Keratinocyte (primary cell): ENCODE measurements around the gene SH3RF2. TPM values are rescaled to one million over a fixed set of nuclear protein-coding genes. Genes with fewer than 3 reads are reported as not detected.
A peak's percentile ranks its signal among the peaks of the same experiment; 100 is the strongest.

Experiments used
- DNase-seq: peaks from one replicate; pipeline ENCODE4 v3.0.0-alpha.2; 2011; ENCODE audit warnings: low read depth, missing footprints, low spot score
- FAIRE-seq: peaks from 2 replicates; lab custom pipeline; 2011; peaks lifted over from hg19 to GRCh38; lab: Jason Lieb, UNC
- H2AFZ ChIP-seq: 2 replicates; pipeline ENCODE4 v1.6.0; 2012; ENCODE audit warnings: low read length, control low read depth, inconsistent platforms; ENCODE audit not compliant: control insufficient read depth
- H3K27ac ChIP-seq: 2 replicates; pipeline ENCODE4 v1.5.1; 2011; ENCODE audit warnings: low read length; ENCODE audit not compliant: control insufficient read depth, insufficient read depth
- H3K27me3 ChIP-seq: 3 replicates; pipeline ENCODE4 v1.6.0; 2011; ENCODE audit warnings: low read length; ENCODE audit not compliant: control insufficient read depth, insufficient read depth; ENCODE audit errors: extremely low read depth
- H3K36me3 ChIP-seq, 2 experiments: 2 replicates in 1 of 2; 3 replicates in 1 of 2; pipeline ENCODE4 v1.5.1; 2011; ENCODE audit warnings: low read length in 2 of 2, mild to moderate bottlenecking in 1 of 2; ENCODE audit not compliant: control insufficient read depth in 2 of 2, insufficient read depth in 2 of 2; ENCODE audit errors: extremely low read depth in 1 of 2
- H3K4me1 ChIP-seq: 3 replicates; pipeline ENCODE4 v1.5.1; 2011; ENCODE audit warnings: low read length; ENCODE audit not compliant: control insufficient read depth, insufficient read depth; ENCODE audit errors: extremely low read depth
- H3K4me2 ChIP-seq: 3 replicates; pipeline ENCODE4 v1.6.0; 2011; ENCODE audit warnings: low read depth, low read length; ENCODE audit not compliant: control insufficient read depth, insufficient read depth; ENCODE audit errors: extremely low read depth
- H3K4me3 ChIP-seq, 3 experiments: fragments of 200-600 bp in 1 of 3; sonication (generic) in 1 of 3; 2 replicates in 2 of 3; 3 replicates in 1 of 3; pipeline ENCODE4 v1.5.1; 2011 to 2016; ENCODE audit warnings: low read length in 3 of 3, mild to moderate bottlenecking in 3 of 3, control low read depth in 2 of 3, inconsistent platforms in 1 of 3, low read depth in 1 of 3, mixed read lengths in 1 of 3, mixed run types in 1 of 3, moderate library complexity in 1 of 3; ENCODE audit not compliant: control insufficient read depth in 2 of 3, insufficient read depth in 2 of 3; ENCODE audit errors: extremely low read depth in 1 of 3
- H3K79me2 ChIP-seq: 2 replicates; pipeline ENCODE4 v1.6.0; 2012; ENCODE audit warnings: low read length; ENCODE audit not compliant: control insufficient read depth, insufficient read depth
- H3K9ac ChIP-seq: 3 replicates; pipeline ENCODE4 v1.6.0; 2011; ENCODE audit warnings: low read length; ENCODE audit not compliant: control insufficient read depth, insufficient read depth; ENCODE audit errors: extremely low read depth
- H3K9me1 ChIP-seq: 3 replicates; pipeline ENCODE4 v1.6.0; 2011; ENCODE audit warnings: low read length; ENCODE audit not compliant: control insufficient read depth, insufficient read depth; ENCODE audit errors: extremely low read depth
- H3K9me3 ChIP-seq: 2 replicates; pipeline ENCODE4 v1.5.1; 2012; ENCODE audit warnings: low read depth, low read length; ENCODE audit not compliant: control insufficient read depth
- H4K20me1 ChIP-seq: 3 replicates; pipeline ENCODE4 v1.6.0; 2011; ENCODE audit warnings: low read length; ENCODE audit not compliant: control insufficient read depth, insufficient read depth; ENCODE audit errors: extremely low read depth
- EZH2 ChIP-seq: IDR thresholded peaks from one replicate; pipeline ENCODE4 v1.6.1; 2012; ENCODE audit warnings: inconsistent platforms, mild to moderate bottlenecking, low read length, moderate library complexity
- dilution Hi-C: fragments of 300-500 bp; cut with MboI; formaldehyde crosslinking; loops from one replicate; pipeline ENCODE4 v1.7.0; 2020; ENCODE audit warnings: low sequenced_read_pairs; ENCODE audit not compliant: extremely low pct_ligation_motif_present
- polyA plus RNA-seq, 5 experiments: library from polyadenylated mRNA; depleted of rRNA in 3 of 5; stranded (reverse) in 3 of 5; stranded (forward) in 1 of 5; unstranded in 1 of 5; fragments of >200 nt; gene quantifications; 1 replicate in 1 of 5; 2 replicates in 3 of 5; 3 replicates in 1 of 5; pipeline versions ENCODE4 v1.2.1 to v1.2.3, GENCODE V29; 2011 to 2012; ENCODE audit warnings: missing spikeins in 2 of 5, low read depth in 1 of 5, low replicate concordance in 1 of 5
- TF ChIP-seq, protein P1 (sequence below), 3 experiments: IDR thresholded peaks in 1 of 3; conservative IDR thresholded peaks in 1 of 3; optimal IDR thresholded peaks in 1 of 3; 2 replicates in 2 of 3; 3 replicates in 1 of 3; pipeline versions ENCODE3 to v1.5.1; 2011; ENCODE audit warnings: low read length in 3 of 3, mild to moderate bottlenecking in 3 of 3, moderate library complexity in 2 of 3, control low read depth in 1 of 3, inconsistent platforms in 1 of 3; ENCODE audit not compliant: insufficient read depth in 2 of 3; ENCODE audit errors: extremely low read depth in 1 of 3

Gene SH3RF2
- polyA plus RNA-seq, 1 donor (not counting 4 experiments of a cell fraction or from before 2014, with no cell fraction given) = 43.7 TPM

DNA sequence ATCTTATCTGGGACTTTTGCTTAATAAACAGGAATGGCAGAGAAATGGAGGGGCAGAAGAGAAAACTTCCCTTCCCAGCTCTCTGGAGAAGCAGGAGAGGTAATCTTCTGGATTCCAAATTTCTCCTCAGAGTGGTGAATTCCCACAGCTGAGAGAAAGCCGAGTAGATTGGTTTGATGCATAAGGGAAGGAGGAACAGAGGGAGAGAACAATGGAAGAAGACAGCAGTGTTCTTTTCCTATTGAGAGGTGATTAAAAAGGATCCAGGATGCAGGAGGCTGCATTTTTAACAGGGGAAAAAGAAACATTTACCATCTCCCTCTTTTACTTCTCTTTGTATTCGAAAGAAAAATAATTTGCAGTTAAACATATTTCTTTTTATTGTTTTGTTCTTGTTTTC, 13.1 kb downstream of the SH3RF2 start:
- peaks cover 83% of the 10 kb centered on the region for H3K79me2 ChIP-seq
- no peak overlapping the region for H2AFZ ChIP-seq
- H3K9ac ChIP-seq = peak overlapping the region; percentile 49
- TF ChIP-seq, protein P1, sequence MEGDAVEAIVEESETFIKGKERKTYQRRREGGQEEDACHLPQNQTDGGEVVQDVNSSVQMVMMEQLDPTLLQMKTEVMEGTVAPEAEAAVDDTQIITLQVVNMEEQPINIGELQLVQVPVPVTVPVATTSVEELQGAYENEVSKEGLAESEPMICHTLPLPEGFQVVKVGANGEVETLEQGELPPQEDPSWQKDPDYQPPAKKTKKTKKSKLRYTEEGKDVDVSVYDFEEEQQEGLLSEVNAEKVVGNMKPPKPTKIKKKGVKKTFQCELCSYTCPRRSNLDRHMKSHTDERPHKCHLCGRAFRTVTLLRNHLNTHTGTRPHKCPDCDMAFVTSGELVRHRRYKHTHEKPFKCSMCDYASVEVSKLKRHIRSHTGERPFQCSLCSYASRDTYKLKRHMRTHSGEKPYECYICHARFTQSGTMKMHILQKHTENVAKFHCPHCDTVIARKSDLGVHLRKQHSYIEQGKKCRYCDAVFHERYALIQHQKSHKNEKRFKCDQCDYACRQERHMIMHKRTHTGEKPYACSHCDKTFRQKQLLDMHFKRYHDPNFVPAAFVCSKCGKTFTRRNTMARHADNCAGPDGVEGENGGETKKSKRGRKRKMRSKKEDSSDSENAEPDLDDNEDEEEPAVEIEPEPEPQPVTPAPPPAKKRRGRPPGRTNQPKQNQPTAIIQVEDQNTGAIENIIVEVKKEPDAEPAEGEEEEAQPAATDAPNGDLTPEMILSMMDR (optimal IDR thresholded peaks at IDR 0.05 in 1 of 3, IDR thresholded peaks at IDR 0.05 in 1 of 3, conservative IDR thresholded peaks at IDR 0.05 in 1 of 3; ENCODE audit: extremely low read depth in 1 of 3, insufficient read depth in 2 of 3, low read length in 3 of 3) = no peak
- TF ChIP-seq EZH2 = no peak
- H3K27ac ChIP-seq = peak overlapping the region; percentile 82
- H3K36me3 ChIP-seq = peaks cover 12 to 20% of the 10 kb centered on the region in 2 experiments
- dilution Hi-C loops = no loop called here
- peak overlapping the region; percentile 67 for H3K4me2 ChIP-seq
- no peaks in the 10 kb centered on the region for H4K20me1 ChIP-seq
- H3K4me1 ChIP-seq = peaks cover 49% of the 10 kb centered on the region
- no peaks in the 10 kb centered on the region for H3K27me3 ChIP-seq
- no peaks in the 10 kb centered on the region for H3K9me1 ChIP-seq
- no peaks in the 10 kb centered on the region for H3K9me3 ChIP-seq
- DNase-seq (no peak), FAIRE-seq (no peak)
- H3K4me3 ChIP-seq = no peak overlapping the region

DNA sequence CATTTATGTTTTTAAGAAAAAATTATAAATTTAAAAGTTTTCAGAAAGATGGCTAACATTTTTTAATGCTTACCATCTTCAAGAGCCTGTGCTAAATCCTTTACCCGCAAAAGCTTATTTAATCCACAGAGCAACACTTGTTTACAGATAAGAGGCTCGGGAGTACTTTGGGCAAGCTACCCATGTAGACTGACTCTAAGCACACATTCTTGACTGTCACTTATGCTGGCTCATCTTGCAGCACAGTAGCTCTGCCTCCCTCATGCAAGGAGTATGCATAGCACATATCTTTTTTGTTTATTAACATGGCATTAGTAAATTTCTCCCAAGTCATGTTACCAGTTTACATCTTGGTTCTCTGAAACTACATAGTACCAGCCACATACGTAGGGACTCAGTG, 14.7 kb downstream of the SH3RF2 start:
- TF ChIP-seq, protein P1 (optimal IDR thresholded peaks at IDR 0.05 in 1 of 3, IDR thresholded peaks at IDR 0.05 in 1 of 3, conservative IDR thresholded peaks at IDR 0.05 in 1 of 3; ENCODE audit: extremely low read depth in 1 of 3, insufficient read depth in 2 of 3, low read length in 3 of 3) = no peak
- TF ChIP-seq EZH2 = no peak
- no peak overlapping the region for H2AFZ ChIP-seq
- no peak overlapping the region for H3K9ac ChIP-seq
- peaks cover 87% of the 10 kb centered on the region for H3K79me2 ChIP-seq
- DNase-seq (no peak), FAIRE-seq (peak; percentile 49)
- H3K4me1 ChIP-seq = peaks cover 39% of the 10 kb centered on the region
- no peak overlapping the region for H3K4me2 ChIP-seq
- H3K4me3 ChIP-seq = no peak overlapping the region
- no peak overlapping the region for H3K27ac ChIP-seq
- H3K9me1 ChIP-seq = no peaks in the 10 kb centered on the region
- peaks cover 9 to 21% of the 10 kb centered on the region in 2 experiments for H3K36me3 ChIP-seq
- no peaks in the 10 kb centered on the region for H3K27me3 ChIP-seq
- H3K9me3 ChIP-seq = no peaks in the 10 kb centered on the region
- dilution Hi-C loops = no loop called here
- H4K20me1 ChIP-seq = no peaks in the 10 kb centered on the region
